Embryonic facial prominence (tissue), 1 donor: Measurements from ENCODE around the gene LTB.
"Not testable (repeated sequence)": the region's sequence is repeated elsewhere in the genome, so short reads cannot be mapped to it uniquely, and the experiment has no call there.

Experiments
- DNase-seq: peaks from one replicate; pipeline ENCODE4 v3.0.0-alpha.2; 2016; ENCODE audit errors: extremely low spot score

Gene LTB

GRCh38 chr6:31609519-31610406 lies 27.5 kb upstream of the LTB start:
- DNase-seq, result no peak

- DNase-seq, result no peak
These were observed 25.1 kb upstream of the LTB start for GRCh38 chr6:31607317-31607716.

GRCh38 chr6:31597006-31597405 lies 14.8 kb upstream of the LTB start:
- DNase-seq, result no peak

GRCh38 chr6:31592396-31592771 lies 10.2 kb upstream of the LTB start:
- DNase-seq, result no peak

GRCh38 chr6:31590691-31591090 lies 8.5 kb upstream of the LTB start:
- DNase-seq, result not testable (repeated sequence)

- no peak for DNase-seq
These were observed 6.8 kb upstream of the LTB start for GRCh38 chr6:31588871-31589650.

- DNase-seq, result no peak
These were observed 5.9 kb upstream of the LTB start for GRCh38 chr6:31587791-31588777.

- no peak for DNase-seq
These were observed 4.5 kb upstream of the LTB start for GRCh38 chr6:31586599-31587281.

GRCh38 chr6:31586008-31586407 lies 3.8 kb upstream of the LTB start, which contains the start of gene LST1:
LST1 (plus strand) TSS chr6:31586277; CDS start chr6:31587300, 1,023 bp downstream.
- no peak for DNase-seq

- no peak for DNase-seq
These were observed 3.3 kb upstream of the LTB start for GRCh38 chr6:31585491-31585890.

GRCh38 chr6:31581434-31582229 lies 592 bp downstream of the LTB start:
- DNase-seq, result no peak

GRCh38 chr6:31580807-31581433 lies 1.3 kb downstream of the LTB start:
- DNase-seq, result peak; percentile 42

GRCh38 chr6:31580438-31580740 lies 1.8 kb downstream of the LTB start:
- DNase-seq, result no peak

GRCh38 chr6:31579546-31580437 lies 2.4 kb downstream of the LTB start:
- DNase-seq, result no peak

- no peak for DNase-seq
These were observed 3.1 kb downstream of the LTB start for GRCh38 chr6:31579119-31579505.

- no peak for DNase-seq
These were observed 3.8 kb downstream of the LTB start for GRCh38 chr6:31578184-31579118.

GRCh38 chr6:31577579-31577966 lies 4.7 kb downstream of the LTB start:
- no peak for DNase-seq
